HG03521 (cell line): Measurements from ENCODE around the gene LSM14B.
"Not testable (repeated sequence)": the region's sequence is repeated elsewhere in the genome, so short reads cannot be mapped to it uniquely, and the experiment has no call there.

Source experiments
- ATAC-seq: cut with Tn5 transposase; IDR thresholded peaks from one replicate; pipeline ENCODE4 v1.9.1; 2021; ENCODE audit warnings: mild to moderate bottlenecking, moderate library complexity; ENCODE audit not compliant: unreplicated experiment

LSM14B gene

DNA sequence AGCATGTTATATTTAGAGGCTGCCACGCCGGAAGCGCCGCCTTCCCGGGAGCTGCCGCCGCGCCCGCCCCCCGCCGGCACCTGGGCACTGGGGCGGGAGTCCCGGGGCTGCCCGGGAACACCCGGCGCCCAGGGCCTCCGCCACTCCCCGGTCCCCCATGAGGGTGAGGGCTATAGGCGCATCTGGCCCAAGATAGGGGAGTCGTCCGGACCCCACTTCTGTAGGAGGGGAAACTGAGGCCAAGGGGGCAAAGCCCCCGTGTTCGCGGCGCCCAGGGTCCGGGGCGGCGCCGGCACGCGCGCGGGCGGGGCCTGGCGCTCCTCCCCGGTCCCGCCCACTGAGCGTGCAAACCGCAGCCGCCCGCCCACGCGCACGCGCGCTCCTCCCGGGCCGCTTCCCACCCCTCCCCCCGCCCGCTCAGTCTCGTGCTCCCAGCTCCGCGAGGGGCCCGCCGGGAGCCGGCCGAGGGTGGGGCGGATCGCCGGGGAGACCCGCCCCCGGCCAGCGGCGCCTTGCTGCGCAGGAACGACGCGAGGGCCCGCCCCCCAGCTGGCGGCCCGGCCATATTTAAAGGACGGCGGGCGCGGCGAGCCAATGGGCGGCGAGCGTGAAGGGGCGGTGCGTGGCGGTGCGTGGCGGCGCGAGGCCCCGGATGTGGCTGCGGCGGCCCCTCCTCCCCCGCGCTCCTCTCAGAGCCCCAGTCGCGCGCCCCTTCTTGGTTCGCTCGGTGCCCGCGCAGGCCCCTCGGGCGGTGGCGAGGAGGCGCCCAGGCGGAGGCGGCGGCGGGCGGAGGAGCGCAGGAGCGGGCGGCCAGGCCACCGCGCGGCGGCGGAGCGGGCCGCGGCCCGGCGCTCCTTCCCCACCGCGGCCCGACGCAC, at the start of gene LSM14B:
Gene LSM14B (plus strand): TSS at position 700 of the 878 bp plus-strand sequence. CDS start 192 bp downstream, outside the sequence.
- ATAC-seq, result peak; percentile 78

DNA sequence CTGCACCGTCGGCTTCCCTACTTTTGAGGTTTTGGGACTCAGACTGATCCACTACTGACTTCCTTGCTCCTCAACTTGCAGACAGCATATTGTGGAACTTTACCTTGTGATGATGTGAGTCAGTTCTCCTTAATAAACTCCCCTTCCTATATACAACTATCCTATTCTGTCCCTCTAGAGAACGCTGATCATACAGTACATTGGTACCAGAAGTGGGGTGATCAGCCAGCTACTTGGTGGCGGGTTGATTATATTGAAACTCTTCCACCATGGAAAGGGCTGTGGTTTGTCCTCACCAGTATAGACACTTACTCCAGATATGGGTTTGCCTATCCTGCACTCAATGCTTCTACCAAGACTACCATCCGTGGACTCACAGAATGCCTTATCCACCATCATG, 49.0 kb upstream of the LSM14B start:
- ATAC-seq, result no peak

- ATAC-seq, result no peak
Observed at GRCh38 chr20:62079166-62079565, 43.1 kb upstream of the LSM14B start.

DNA sequence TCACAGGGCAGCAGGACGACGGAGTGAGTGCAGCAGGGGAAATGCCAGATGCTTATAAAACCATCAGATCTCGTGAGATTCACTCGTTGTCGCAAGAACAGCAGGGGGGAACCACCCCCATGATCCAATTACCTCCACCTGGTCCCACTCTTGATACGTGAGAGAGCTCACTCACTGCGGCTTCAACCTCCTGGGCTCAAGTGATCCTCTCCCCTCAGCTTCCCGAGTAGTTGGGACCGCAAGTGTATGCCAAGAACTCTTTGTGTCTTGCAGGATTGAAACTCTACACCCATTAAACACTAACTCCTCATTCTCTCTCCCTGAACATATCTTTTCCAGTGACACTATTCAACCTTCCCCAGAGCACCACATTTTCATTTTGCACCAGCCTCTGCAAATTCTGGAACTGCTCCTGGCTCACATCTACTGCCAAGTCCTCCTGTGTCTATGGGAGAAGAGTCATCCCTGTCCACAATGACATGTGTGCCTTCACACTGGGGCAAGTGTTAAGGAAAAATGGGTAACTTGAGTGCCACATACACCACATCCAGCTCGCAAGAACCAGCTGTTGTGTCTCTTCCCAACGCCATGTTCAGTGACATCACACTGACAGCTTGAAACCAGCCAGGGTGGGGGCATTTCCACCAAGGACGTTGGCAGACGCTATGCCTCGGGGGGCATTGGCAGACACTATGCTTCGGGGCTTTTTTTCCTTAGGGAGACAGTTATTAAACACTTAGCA, 41.9 kb upstream of the LSM14B start:
- no peak for ATAC-seq

DNA sequence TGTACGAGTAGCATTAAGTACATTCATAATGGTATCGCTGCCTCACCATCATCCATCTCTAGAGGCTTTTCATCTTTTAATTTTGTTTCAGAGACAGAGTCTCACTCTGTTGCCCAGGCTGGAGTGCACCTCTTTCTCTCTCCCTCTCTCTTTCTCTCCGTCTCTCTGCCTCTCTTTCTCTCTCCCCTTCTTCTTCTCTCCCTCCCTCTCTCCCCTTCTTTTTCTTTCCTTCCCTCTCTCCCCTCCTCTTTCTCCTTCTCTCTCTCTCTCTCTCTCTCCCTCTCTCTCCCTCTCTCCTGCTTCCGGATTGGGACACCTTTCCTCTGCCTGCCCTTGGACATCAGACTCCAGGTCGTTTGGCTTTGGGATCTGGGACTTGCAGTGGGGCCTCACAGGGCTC, 39.0 kb upstream of the LSM14B start:
- no peak for ATAC-seq

- ATAC-seq, result not testable (repeated sequence)
Observed at GRCh38 chr20:62084224-62084623, 38.1 kb upstream of the LSM14B start.

DNA sequence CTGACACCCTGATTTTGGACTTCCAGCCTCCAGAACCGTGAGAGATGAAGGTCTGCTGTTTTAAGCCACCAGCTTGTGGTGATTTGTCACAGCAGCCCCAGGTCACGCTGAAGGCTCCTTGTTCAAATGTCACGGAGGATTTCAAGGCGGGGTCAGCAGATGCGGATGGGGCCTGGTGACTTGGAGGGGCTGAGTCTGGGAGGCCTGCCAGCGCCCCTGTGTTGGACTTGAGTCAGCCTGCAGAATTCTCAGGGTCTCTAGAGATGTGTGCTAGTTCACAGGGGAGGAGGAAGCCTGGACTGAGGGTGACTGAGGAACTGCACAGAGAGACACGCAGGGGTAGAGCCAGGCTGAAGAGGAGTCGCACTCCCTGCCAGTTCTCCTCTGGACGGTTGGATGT, 37.1 kb upstream of the LSM14B start:
- ATAC-seq, result no peak

GRCh38 chr20:62087227-62087626, 35.0 kb upstream of the LSM14B start:
- ATAC-seq, result no peak

GRCh38 chr20:62087632-62088031, 34.6 kb upstream of the LSM14B start:
- ATAC-seq, result no peak

GRCh38 chr20:62088258-62089127, 33.8 kb upstream of the LSM14B start:
- no peak for ATAC-seq

- ATAC-seq, result no peak
Observed at GRCh38 chr20:62089393-62089792, 32.9 kb upstream of the LSM14B start.

DNA sequence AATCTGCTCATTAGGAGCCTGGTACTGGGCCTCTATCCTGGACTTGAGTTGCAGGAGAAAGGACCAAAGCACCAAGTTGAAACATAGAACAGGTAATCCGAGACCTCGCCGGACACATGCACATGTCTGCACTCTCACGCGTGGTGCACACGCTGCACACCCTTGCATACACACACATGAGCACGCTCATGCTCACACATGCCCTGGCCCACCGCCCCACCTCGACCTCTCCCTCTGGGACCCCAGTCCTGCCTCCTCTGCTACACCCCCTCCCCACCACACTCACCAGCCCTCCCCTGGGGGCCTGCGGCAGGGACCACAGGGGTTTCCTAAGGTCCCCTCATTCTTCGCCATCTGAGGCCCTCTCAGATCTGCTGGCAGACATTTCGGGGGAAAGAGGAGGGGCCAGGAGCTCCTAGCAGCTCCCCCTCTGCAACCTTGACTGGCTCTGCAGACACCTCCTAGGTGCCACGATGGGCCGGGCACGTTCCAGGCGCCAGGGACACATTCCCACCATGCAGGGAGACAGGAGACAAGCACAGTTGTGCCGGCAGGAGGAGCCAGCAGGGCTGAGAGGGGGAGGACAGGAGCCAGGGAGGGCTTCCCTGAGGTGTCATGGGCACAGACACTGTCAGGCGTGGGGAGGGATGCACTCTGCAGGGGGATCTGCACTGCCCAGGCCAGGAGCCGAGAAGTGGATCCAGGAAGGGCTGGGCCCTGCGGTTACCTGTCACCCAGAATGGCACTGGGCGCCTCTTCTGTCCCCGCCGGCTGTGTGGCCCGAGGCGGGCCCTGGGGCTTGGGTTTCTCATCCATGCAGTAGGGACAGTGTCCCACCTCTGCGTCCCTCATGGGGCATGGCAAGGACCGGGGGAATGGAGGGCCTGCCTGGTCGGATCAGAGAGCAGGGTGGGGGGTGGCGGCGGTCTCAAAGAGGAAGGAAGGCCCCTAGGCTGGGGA, 25.6 kb upstream of the LSM14B start:
- no peak for ATAC-seq

GRCh38 chr20:62097881-62098407, 24.3 kb upstream of the LSM14B start:
- ATAC-seq, result no peak

- no peak for ATAC-seq
Observed at GRCh38 chr20:62101078-62101477, 21.2 kb upstream of the LSM14B start.

DNA sequence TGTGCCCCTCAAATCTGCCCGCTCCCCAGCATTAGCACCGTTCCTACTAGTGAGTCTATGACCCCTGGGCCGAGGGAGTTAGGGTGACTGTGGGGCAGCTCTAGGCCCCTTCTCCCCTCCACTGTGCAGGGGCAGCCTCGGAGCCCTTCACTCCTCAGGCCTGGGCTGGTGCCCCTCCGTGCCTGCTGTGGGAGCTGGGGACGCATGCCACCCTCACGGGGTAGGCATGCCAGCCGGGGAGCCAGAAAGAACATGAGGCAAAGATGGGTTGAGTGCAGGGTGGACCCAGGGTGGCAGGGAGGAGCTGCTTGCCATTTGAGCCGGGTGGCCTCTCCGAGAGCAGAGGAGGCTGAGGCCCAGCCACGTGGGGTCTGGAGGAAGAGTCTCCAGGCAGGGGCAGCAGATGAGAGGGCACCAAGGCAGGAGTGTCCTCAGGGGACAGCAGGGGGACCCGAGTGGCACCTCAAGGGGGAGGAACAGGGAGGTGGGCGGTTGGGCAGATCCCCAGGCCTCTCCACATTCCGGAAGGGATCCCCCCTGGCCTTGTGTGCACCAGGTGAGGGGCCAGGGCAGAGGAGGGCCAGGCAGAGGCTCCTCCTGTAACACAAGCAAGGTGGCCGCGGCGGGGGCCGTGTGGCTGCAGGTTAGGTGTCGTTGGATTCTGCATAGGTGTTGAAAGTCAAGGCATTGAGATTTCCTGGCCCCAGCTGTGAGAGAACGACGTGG, 18.6 kb upstream of the LSM14B start:
- no peak for ATAC-seq

DNA sequence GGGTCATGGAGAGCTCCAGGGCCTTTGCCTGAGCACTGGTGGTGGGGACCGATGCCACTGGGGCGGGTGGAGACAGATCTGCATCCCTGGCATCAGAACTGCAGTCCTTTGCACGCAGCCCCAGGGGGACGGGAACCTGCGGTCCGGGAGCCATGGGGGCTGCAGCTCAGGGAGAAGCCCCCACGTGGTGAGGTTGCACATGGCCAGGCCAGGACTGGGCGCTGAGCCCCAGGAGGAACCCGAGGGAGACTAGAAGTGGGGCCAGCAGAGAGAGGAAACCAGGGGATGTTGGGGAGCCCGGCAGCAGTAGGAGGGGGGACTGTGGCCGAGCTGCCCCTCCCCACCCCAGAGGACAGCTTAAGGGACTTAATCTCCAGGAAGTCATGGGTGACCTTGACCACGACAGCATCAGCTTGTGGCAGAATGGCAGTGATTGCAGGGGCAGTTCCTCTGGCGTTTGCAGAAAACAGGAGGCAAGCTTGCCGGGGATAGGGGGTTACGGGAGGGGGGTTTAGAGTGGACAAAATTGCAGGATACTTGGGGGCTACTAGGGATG, 18.0 kb upstream of the LSM14B start:
- no peak for ATAC-seq

- ATAC-seq, result no peak
Observed at GRCh38 chr20:62104791-62105345, 17.4 kb upstream of the LSM14B start.

- no peak for ATAC-seq
Observed at GRCh38 chr20:62105592-62105991, 16.7 kb upstream of the LSM14B start.
